Melanocyte of skin (primary cell): Measurements from ENCODE around the gene THRB. TPM values are rescaled to one million over a fixed set of nuclear protein-coding genes. Genes with fewer than 3 reads are reported as not detected.

Experiments used
- small RNA-seq, 2 donors: library from RNA; depleted of rRNA; stranded (forward); fragments of <200 nt; gene quantifications; one replicate each; pipeline ENCODE3, GENCODE V24; 2012
- total RNA-seq, 2 donors: library from RNA; depleted of rRNA; stranded (reverse); fragments of >200 nt; gene quantifications; 2 replicates each; pipeline ENCODE4 v1.2.3, GENCODE V29; 2012

The THRB gene
- total RNA-seq, result under 1 TPM in 1 of 2 donors, not detected in 1; under 0.01 TPM

DNA sequence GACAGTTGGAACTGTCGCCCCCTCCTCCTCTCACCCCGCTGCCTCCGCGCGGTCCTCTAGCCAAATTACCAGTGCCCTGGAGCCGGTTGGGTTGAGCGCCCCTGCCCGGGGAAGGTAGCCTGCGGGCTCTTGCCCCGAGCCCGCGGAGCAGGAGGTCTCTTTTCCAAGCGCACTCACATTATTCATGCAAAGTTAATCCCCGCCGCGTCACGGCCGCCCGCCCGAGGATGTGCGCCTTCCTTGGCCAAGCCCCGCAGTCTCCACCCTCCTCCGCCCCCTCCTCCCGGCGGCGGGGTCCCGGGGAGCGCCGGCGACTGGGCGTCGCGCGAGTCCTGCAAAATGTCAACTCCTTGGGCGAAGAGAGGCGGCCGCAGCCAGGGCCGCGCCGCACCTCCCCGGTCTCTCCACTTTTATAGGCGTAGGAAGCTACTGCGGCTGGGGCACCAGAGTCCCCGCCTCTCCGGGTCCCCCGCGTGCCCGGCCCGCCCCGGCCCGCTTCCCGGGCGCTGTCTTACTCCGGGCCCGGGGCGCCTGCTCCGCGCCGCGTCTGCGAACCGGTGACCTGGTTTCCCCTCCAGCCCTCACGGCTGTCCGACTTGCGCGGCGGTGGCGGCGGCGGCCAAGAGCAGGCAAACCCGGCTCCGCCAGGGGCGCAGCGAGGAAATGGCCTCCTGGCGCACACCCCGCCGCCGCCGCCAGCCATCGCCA, at the start of gene THRB:
THRB (minus strand) TSS at position 233 of the 708 bp plus-strand sequence.

Small RNA genes lying within 50 kb of the gene (small RNA-seq; reads per million reads assigned to genes)
- gene MIR4792, result 0 reads per million in 2 donors
